Fibroblast of lung (primary cell): ENCODE results near the gene PDLIM5. TPM values are rescaled to one million over a fixed set of nuclear protein-coding genes. Genes with fewer than 3 reads are reported as not detected.

ENCODE experiments used
- DNase-seq, 2 donors: peaks; one replicate each; pipeline versions ENCODE4 v3.0.0 to v3.0.0-alpha.2; 2010; ENCODE audit warnings: low read depth in 2 of 2
- H2AFZ ChIP-seq: 2 replicates; pipeline ENCODE4 v1.5.1; 2012; ENCODE audit warnings: low read length, control low read depth, inconsistent platforms
- H3K27ac ChIP-seq: 2 replicates; pipeline ENCODE4 v1.5.1; 2011; ENCODE audit warnings: low read length, control low read depth; ENCODE audit not compliant: insufficient read depth
- H3K27me3 ChIP-seq: 2 replicates; pipeline ENCODE4 v1.5.1; 2011; ENCODE audit warnings: mild to moderate bottlenecking, low read length; ENCODE audit not compliant: control insufficient read depth, insufficient read depth
- H3K36me3 ChIP-seq: 2 replicates; pipeline ENCODE4 v1.5.1; 2011; ENCODE audit warnings: low read length; ENCODE audit not compliant: control insufficient read depth, insufficient read depth
- H3K4me1 ChIP-seq: 2 replicates; pipeline ENCODE4 v1.5.1; 2011; ENCODE audit warnings: low read length; ENCODE audit not compliant: control insufficient read depth, insufficient read depth; ENCODE audit errors: extremely low read depth
- H3K4me2 ChIP-seq: 2 replicates; pipeline ENCODE4 v1.5.1; 2011; ENCODE audit warnings: low read length, control low read depth; ENCODE audit not compliant: insufficient read depth; ENCODE audit errors: extremely low read depth
- H3K4me3 ChIP-seq, 4 experiments: fragments of 200-600 bp in 1 of 4; sonication (generic) in 1 of 4; replicated peaks in 1 of 4; 2 replicates each; pipeline ENCODE4 v1.5.1; 2011 to 2016; ENCODE audit warnings: low read length in 4 of 4, low read depth in 3 of 4, mild to moderate bottlenecking in 3 of 4, control low read depth in 2 of 4, inconsistent platforms in 1 of 4, mixed read lengths in 1 of 4; ENCODE audit not compliant: insufficient read depth in 1 of 4; ENCODE audit errors: control extremely low read depth in 1 of 4
- H3K79me2 ChIP-seq: 2 replicates; pipeline ENCODE4 v1.5.1; 2012; ENCODE audit warnings: mild to moderate bottlenecking, low read length, inconsistent platforms; ENCODE audit not compliant: control insufficient read depth, insufficient read depth
- H3K9ac ChIP-seq: 2 replicates; pipeline ENCODE4 v1.5.1; 2011; ENCODE audit warnings: mild to moderate bottlenecking, low read length, control low read depth; ENCODE audit not compliant: insufficient read depth
- H3K9me3 ChIP-seq: 2 replicates; pipeline ENCODE4 v1.5.1; 2012; ENCODE audit warnings: low read depth, low read length; ENCODE audit not compliant: control insufficient read depth, insufficient read depth
- H4K20me1 ChIP-seq: 2 replicates; pipeline ENCODE4 v1.5.1; 2011; ENCODE audit warnings: low read length; ENCODE audit not compliant: control insufficient read depth, insufficient read depth; ENCODE audit errors: extremely low read depth
- EZH2 ChIP-seq: IDR thresholded peaks from 2 replicates; pipeline ENCODE4 v1.5.1; 2012; ENCODE audit warnings: low read length, control low read depth, mild to moderate bottlenecking; ENCODE audit errors: missing control alignments
- polyA plus RNA-seq, 2 donors: library from polyadenylated mRNA; depleted of rRNA in 1 of 2; stranded (reverse) in 1 of 2; unstranded in 1 of 2; fragments of >200 nt; gene quantifications; 2 replicates each; pipeline ENCODE4 v1.2.1, GENCODE V29; 2011 to 2012; ENCODE audit warnings: missing spikeins in 1 of 2
- total RNA-seq: library from RNA; depleted of rRNA; stranded (reverse); fragments of >200 nt; gene quantifications from 2 replicates; pipeline ENCODE4 v1.2.1, GENCODE V29; 2014
- TF ChIP-seq, protein P1 (sequence below), 2 donors: IDR thresholded peaks in 1 of 2; conservative IDR thresholded peaks in 1 of 2; 1 replicate in 1 of 2; 2 replicates in 1 of 2; pipeline ENCODE4 v1.5.1; 2011 to 2012; ENCODE audit warnings: low read length in 2 of 2, control low read depth in 1 of 2, inconsistent platforms in 1 of 2, low read depth in 1 of 2, mild to moderate bottlenecking in 1 of 2

Gene PDLIM5
- total and polyA plus RNA-seq, 2 donors (not counting 1 experiment from before 2014, with no cell fraction given): 28.4 to 113 TPM

DNA sequence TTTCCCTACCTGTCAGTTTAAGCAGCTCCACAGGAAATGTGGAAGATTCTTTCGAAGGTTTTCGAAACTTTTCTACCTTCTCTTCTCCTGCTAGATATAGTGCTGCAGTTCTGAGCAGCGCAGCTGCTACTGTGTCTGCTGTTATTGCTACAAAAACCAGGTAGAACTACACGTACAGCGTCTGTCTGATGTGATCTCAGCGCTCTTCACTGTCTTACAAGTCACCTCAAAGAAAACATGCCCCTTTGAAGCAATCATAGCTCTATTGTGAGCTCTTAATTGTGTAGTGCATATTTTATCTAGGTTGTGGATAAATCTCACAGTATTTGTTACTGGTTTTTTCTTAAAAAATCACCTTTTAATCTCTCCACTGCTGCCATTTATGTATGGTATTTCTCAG lies 158.4 kb downstream of the PDLIM5 start:
- H3K9ac ChIP-seq: no peak overlapping the region
- no peak overlapping the region for H3K4me3 ChIP-seq
- H3K4me2 ChIP-seq: no peak overlapping the region
- H3K27me3 ChIP-seq: no peaks in the 10 kb centered on the region
- no peak for TF ChIP-seq EZH2
- TF ChIP-seq, protein P1, sequence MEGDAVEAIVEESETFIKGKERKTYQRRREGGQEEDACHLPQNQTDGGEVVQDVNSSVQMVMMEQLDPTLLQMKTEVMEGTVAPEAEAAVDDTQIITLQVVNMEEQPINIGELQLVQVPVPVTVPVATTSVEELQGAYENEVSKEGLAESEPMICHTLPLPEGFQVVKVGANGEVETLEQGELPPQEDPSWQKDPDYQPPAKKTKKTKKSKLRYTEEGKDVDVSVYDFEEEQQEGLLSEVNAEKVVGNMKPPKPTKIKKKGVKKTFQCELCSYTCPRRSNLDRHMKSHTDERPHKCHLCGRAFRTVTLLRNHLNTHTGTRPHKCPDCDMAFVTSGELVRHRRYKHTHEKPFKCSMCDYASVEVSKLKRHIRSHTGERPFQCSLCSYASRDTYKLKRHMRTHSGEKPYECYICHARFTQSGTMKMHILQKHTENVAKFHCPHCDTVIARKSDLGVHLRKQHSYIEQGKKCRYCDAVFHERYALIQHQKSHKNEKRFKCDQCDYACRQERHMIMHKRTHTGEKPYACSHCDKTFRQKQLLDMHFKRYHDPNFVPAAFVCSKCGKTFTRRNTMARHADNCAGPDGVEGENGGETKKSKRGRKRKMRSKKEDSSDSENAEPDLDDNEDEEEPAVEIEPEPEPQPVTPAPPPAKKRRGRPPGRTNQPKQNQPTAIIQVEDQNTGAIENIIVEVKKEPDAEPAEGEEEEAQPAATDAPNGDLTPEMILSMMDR (conservative IDR thresholded peaks at IDR 0.05 in 1 of 2, IDR thresholded peaks at IDR 0.05 in 1 of 2; ENCODE audit: low read depth in 1 of 2, low read length in 2 of 2): no peak
- no peak overlapping the region for H2AFZ ChIP-seq
- no peaks in the 10 kb centered on the region for H3K79me2 ChIP-seq
- H3K27ac ChIP-seq: no peak overlapping the region
- peaks cover 2% of the 10 kb centered on the region for H3K36me3 ChIP-seq
- no peak for DNase-seq
- H4K20me1 ChIP-seq: no peaks in the 10 kb centered on the region
- no peaks in the 10 kb centered on the region for H3K9me3 ChIP-seq
- H3K4me1 ChIP-seq: no peaks in the 10 kb centered on the region

DNA sequence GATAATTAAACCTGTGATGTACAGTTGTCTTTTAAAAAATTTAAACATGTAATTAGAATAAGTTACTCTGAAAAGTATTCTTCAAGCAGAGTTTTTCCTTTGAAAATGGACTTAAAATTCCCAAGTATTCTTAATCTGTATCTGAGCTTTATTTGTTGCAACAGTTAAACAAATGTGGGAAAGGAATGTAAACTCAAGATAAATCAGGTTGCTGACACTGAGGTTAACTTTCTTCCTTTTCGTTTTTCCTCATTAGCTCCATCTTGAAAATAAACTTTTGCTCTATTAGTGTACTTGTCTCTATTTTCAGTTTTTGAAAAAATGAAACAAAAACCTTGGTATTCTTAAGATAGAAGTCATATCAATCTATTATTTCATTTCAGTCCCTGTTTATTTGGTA lies 161.5 kb downstream of the PDLIM5 start:
- Histone ChIP-seq H3K27me3 (no peaks in the 10 kb centered on the region), H3K27ac (no peak overlapping the region), H3K4me1 (no peaks in the 10 kb centered on the region), H3K9me3 (no peaks in the 10 kb centered on the region), H3K4me2 (no peak overlapping the region), H3K36me3 (peaks cover 2% of the 10 kb centered on the region), H3K4me3 (no peak overlapping the region), H3K9ac (no peak overlapping the region), H4K20me1 (no peaks in the 10 kb centered on the region), H3K79me2 (no peaks in the 10 kb centered on the region), H2AFZ (no peak overlapping the region)
- TF ChIP-seq, protein P1 (conservative IDR thresholded peaks at IDR 0.05 in 1 of 2, IDR thresholded peaks at IDR 0.05 in 1 of 2; ENCODE audit: low read depth in 1 of 2, low read length in 2 of 2): no peak
- no peak for TF ChIP-seq EZH2
- DNase-seq: no peak

DNA sequence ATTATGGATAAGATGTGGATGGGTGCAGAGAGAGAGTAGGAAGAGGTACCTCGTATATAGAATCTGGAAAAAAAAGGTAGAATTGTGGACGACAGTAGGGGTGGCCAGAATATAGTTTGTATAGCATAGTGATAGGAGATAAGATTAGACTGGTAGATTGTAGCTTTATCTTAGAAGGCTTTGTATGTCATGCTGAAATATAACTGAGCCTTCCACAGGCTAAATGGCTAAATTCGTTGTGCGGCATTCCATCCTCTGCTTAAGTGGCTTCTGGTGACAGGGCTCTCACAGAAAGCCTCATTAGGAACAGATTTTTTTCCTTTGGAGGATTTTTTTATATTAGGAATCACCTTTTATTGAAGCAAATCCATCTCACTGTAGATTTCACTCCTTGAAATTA lies 163.7 kb downstream of the PDLIM5 start:
- Histone ChIP-seq H3K9ac (no peak overlapping the region), H3K36me3 (peaks cover 2% of the 10 kb centered on the region), H3K27me3 (no peaks in the 10 kb centered on the region), H3K4me1 (no peaks in the 10 kb centered on the region), H3K79me2 (no peaks in the 10 kb centered on the region), H3K4me3 (no peak overlapping the region), H3K4me2 (no peak overlapping the region), H4K20me1 (no peaks in the 10 kb centered on the region), H2AFZ (no peak overlapping the region), H3K9me3 (no peaks in the 10 kb centered on the region), H3K27ac (no peak overlapping the region)
- no peak for TF ChIP-seq EZH2
- TF ChIP-seq, protein P1 (conservative IDR thresholded peaks at IDR 0.05 in 1 of 2, IDR thresholded peaks at IDR 0.05 in 1 of 2; ENCODE audit: low read depth in 1 of 2, low read length in 2 of 2): no peak
- DNase-seq: no peak
